ENCODE measurements around the gene PAWR. TPM values are rescaled to one million over a fixed set of nuclear protein-coding genes. Genes with fewer than 3 reads are reported as not detected.
"Not testable (repeated sequence)": the region's sequence is repeated elsewhere in the genome, so short reads cannot be mapped to it uniquely, and the experiment has no call there.

The PAWR gene
- total RNA-seq, 4 donors from 2014 or later = 54.8 to 159 (median 65.8) TPM

DNA sequence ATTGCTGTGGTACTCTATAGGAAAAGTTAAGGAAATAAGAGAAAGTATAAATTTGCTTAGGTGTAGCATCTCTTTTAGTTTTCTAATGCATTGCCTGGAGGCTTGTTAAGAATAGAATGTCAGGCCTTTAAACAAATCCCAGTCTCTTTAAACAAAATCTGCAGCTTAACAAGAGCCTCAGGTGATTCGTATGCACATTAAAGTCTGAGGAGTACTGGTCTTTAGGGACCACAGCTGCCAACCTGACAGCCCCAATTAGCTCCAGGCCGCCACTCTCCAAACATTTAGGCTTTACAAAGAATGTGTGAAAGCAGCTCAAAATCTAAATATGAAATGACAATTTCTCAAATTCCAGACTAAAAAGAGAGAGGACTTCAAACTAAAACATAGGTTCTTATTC, 35.7 kb downstream of the PAWR start:
- Histone ChIP-seq H3K36me3 (no peaks in the 10 kb centered on the region), H3K27ac (no peak overlapping the region), H3K4me1 (peaks cover 0 to 8% (median 0%) of the 10 kb centered on the region in 4 donors), H3K27me3 (no peaks in the 10 kb centered on the region), H3K4me3 (no peak overlapping the region), H3K9me3 (no peaks in the 10 kb centered on the region)
- TF ChIP-seq POLR2A (IDR thresholded peaks at IDR 0.05) (no peak), EP300 (IDR thresholded peaks at IDR 0.05) (no peak)
- TF ChIP-seq, protein P1, sequence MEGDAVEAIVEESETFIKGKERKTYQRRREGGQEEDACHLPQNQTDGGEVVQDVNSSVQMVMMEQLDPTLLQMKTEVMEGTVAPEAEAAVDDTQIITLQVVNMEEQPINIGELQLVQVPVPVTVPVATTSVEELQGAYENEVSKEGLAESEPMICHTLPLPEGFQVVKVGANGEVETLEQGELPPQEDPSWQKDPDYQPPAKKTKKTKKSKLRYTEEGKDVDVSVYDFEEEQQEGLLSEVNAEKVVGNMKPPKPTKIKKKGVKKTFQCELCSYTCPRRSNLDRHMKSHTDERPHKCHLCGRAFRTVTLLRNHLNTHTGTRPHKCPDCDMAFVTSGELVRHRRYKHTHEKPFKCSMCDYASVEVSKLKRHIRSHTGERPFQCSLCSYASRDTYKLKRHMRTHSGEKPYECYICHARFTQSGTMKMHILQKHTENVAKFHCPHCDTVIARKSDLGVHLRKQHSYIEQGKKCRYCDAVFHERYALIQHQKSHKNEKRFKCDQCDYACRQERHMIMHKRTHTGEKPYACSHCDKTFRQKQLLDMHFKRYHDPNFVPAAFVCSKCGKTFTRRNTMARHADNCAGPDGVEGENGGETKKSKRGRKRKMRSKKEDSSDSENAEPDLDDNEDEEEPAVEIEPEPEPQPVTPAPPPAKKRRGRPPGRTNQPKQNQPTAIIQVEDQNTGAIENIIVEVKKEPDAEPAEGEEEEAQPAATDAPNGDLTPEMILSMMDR (IDR thresholded peaks at IDR 0.05) = no peak
- no peak for DNase-seq (ENCODE audit: low spot score in 2 of 2)
- 82 to 88% methylated on average over 2 of the region's 2 CpGs for WGBS, 2 donors

DNA sequence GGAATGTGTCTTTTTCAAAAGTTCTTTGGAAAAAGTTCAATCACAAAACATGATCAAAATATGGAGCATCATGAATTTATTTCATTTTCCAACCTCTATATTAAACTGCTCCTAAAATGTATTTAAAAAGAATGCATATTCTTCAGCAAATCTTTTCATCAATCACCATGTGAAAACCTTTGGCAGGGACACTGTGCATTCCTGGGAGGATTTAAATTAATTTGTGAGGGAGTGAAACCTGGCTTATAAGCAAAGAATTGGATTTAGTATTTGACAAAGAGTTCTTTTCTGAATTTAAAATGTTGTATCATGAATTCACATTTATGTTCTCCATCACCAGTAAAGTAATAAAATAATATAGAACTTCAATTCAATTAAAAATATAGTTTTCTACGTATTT, 38.2 kb downstream of the PAWR start:
- no peaks in the 10 kb centered on the region for H3K36me3 ChIP-seq
- 80 to 81% methylated on average over 1 of the region's 1 CpG for WGBS, 2 donors

DNA sequence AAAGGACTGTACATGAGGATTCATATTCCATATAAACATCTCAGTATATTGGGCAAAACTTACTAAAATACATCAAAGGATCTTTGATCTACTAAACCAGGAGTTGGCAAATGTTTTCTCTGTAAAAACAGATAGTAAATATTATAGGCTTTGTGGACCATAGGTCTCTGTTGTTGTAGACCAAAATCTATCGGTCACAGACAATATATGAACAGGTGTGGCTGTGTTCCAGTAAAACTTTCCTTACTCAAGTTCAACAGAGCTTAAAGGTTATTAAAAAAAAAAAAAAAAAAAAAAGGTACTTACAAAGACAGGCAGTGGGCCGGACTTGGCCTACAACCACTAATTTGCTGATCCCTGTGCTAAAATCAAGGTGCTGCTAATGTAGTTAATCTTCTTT, 40.3 kb downstream of the PAWR start:
- Histone ChIP-seq H3K36me3 (no peaks in the 10 kb centered on the region), H3K9me3 (no peaks in the 10 kb centered on the region), H3K4me3 (no peak overlapping the region), H3K4me1 (peaks cover 0 to 1% (median under 1%) of the 10 kb centered on the region in 4 donors), H3K27ac (no peak overlapping the region), H3K27me3 (no peaks in the 10 kb centered on the region)
- TF ChIP-seq, protein P1 (IDR thresholded peaks at IDR 0.05) = no peak
- no peak for TF ChIP-seq EP300 (IDR thresholded peaks at IDR 0.05)
- no peak for TF ChIP-seq POLR2A (IDR thresholded peaks at IDR 0.05)
- WGBS, 2 donors = 75 to 82% methylated on average over 2 of the region's 2 CpGs
- no peak for DNase-seq (ENCODE audit: low spot score in 2 of 2)

More for the DNA sequence above, 38.2 kb downstream of the PAWR start:
- Histone ChIP-seq H3K4me3 (no peak overlapping the region), H3K27ac (no peak overlapping the region), H3K27me3 (no peaks in the 10 kb centered on the region), H3K4me1 (no peaks in the 10 kb centered on the region), H3K9me3 (no peaks in the 10 kb centered on the region)
- no peak for DNase-seq (ENCODE audit: low spot score in 2 of 2)
- TF ChIP-seq, protein P1 (IDR thresholded peaks at IDR 0.05) = no peak
- TF ChIP-seq POLR2A (IDR thresholded peaks at IDR 0.05) (no peak), EP300 (IDR thresholded peaks at IDR 0.05) (no peak)

DNA sequence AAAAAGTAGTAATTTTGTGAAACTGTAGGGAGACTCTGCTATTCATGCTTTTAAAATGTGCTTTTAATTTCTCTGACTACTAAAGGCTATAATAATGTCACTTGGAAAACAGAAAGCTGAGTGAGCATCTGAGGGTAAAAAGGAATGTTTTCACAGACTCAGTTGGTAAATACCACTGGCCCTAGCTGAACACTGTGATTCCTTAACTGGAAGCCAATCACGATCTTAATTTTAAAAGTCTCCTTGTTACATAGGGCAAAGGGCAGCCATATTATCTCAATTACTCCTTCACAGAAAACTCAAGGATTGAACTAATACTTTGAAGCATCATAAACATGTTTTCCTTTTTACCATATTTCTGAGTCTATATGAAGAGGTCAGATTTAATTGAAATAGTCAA, 41.9 kb downstream of the PAWR start:
- Histone ChIP-seq H3K4me3 (no peak overlapping the region), H3K27me3 (no peaks in the 10 kb centered on the region), H3K27ac (no peak overlapping the region), H3K9me3 (no peaks in the 10 kb centered on the region), H3K36me3 (no peaks in the 10 kb centered on the region), H3K4me1 (peaks cover 0 to 14% (median 6%) of the 10 kb centered on the region in 4 donors)
- no peak for DNase-seq (ENCODE audit: low spot score in 2 of 2)
- TF ChIP-seq EP300 (IDR thresholded peaks at IDR 0.05) = no peak
- TF ChIP-seq POLR2A (IDR thresholded peaks at IDR 0.05) = no peak
- TF ChIP-seq, protein P1 (IDR thresholded peaks at IDR 0.05) = no peak
- 17 to 23% methylated on average over 1 of the region's 1 CpG for WGBS, 2 donors

DNA sequence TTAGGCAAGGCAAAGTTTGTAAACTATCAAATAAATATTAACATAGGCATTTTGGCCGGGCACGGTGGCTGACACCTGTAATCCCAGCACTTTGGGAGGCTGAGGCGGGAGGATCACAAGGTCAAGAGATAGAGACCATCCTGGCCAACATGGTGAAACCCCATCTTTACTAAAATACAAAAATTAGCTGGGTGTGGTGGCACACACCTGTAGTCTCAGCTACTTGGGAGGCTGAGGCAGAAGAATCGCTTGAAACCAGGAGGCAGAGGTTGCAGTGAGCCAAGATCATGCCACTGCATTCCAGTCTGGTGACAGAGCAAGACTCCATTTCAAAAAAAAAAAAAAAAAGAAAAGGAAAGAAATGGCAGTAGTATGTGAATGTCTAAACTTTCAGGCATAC, 43.9 kb downstream of the PAWR start:
- not testable (repeated sequence) for DNase-seq (ENCODE audit: low spot score in 2 of 2); H3K4me3 ChIP-seq; H3K9me3 ChIP-seq; H3K36me3 ChIP-seq; H3K27me3 ChIP-seq; H3K27ac ChIP-seq
- peaks cover 0 to 15% (median 7%) of the 10 kb centered on the region in 4 donors for H3K4me1 ChIP-seq
- WGBS, 2 donors = 95 to 97% methylated on average over 4 of the region's 4 CpGs

DNA sequence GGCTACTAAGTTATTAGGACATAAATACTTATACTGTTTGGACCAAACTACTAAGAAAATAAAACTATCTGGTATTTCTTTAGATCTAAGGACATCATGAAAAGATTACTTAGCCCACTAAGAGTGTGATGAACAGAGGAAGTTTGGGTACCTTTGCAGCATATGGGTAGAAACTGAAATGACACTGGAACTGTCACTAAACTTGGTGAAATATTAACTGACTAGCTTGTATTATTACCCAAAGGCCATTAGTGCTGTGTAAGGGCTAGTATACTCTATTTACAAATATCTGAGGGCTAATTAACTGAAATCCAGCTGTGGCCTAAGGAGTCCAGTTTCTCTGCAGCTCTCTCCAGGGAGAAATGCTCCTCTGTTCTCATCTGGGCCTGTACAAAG, 45.5 kb downstream of the PAWR start:
- Histone ChIP-seq H3K27ac (no peak overlapping the region), H3K4me3 (no peak overlapping the region), H3K9me3 (no peaks in the 10 kb centered on the region), H3K27me3 (no peaks in the 10 kb centered on the region), H3K4me1 (peaks cover 0 to 15% (median 7%) of the 10 kb centered on the region in 4 donors), H3K36me3 (no peaks in the 10 kb centered on the region)
- TF ChIP-seq POLR2A (IDR thresholded peaks at IDR 0.05) = no peak
- TF ChIP-seq, protein P1 (IDR thresholded peaks at IDR 0.05) = no peak
- no peak for TF ChIP-seq EP300 (IDR thresholded peaks at IDR 0.05)
- DNase-seq (ENCODE audit: low spot score in 2 of 2) = no peak
